NOMO-1 treated with DMSO at 0.1 percent for 48 hours (cell line): ENCODE data around the gene PNPLA4.
A peak's percentile ranks its signal among the peaks of the same experiment; 100 is the strongest.

Experiments used
- DNase-seq: peaks from one replicate; lab custom pipeline; 2025; ENCODE audit not compliant: unreplicated experiment; lab: John Stamatoyannopoulos, UW

PNPLA4 gene

GRCh38 chrX:7927259-7928167, at the start of gene PNPLA4:
Gene PNPLA4, minus strand, starts transcription at chrX:7927413. Its CDS starts 1,294 bp downstream, at chrX:7926119.
- DNase-seq: peak; percentile 92

- no peak for DNase-seq
These were observed 45.4 kb upstream of the PNPLA4 start for GRCh38 chrX:7972586-7972985.

- no peak for DNase-seq
These were observed 43.2 kb upstream of the PNPLA4 start for GRCh38 chrX:7970428-7970827.

- no peak for DNase-seq
These were observed 38.2 kb upstream of the PNPLA4 start for GRCh38 chrX:7965436-7965835.

GRCh38 chrX:7960246-7960645, 33.0 kb upstream of the PNPLA4 start:
- DNase-seq: no peak

GRCh38 chrX:7953446-7953845, 26.2 kb upstream of the PNPLA4 start:
- DNase-seq: no peak

- DNase-seq: peak; percentile 77
These were observed 23.7 kb upstream of the PNPLA4 start for GRCh38 chrX:7950865-7951264.

GRCh38 chrX:7948483-7948882, 21.3 kb upstream of the PNPLA4 start:
- DNase-seq: no peak

GRCh38 chrX:7946960-7947359, 19.7 kb upstream of the PNPLA4 start:
- no peak for DNase-seq

- DNase-seq: no peak
These were observed 16.5 kb upstream of the PNPLA4 start for GRCh38 chrX:7943600-7944245.

- DNase-seq: no peak
These were observed 14.3 kb upstream of the PNPLA4 start for GRCh38 chrX:7941390-7942042.

GRCh38 chrX:7934026-7934425, 6.8 kb upstream of the PNPLA4 start:
- DNase-seq: no peak

GRCh38 chrX:7926914-7927258, 327 bp downstream of the PNPLA4 start:
- peak; percentile 80 for DNase-seq

GRCh38 chrX:7926501-7926900, 712 bp downstream of the PNPLA4 start:
- no peak for DNase-seq

GRCh38 chrX:7925867-7926472, 1.2 kb downstream of the PNPLA4 start:
- peak; percentile 70 for DNase-seq

- DNase-seq: no peak
These were observed 5.5 kb downstream of the PNPLA4 start for GRCh38 chrX:7921750-7922149.

GRCh38 chrX:7908821-7909220, 18.4 kb downstream of the PNPLA4 start:
- DNase-seq: no peak

GRCh38 chrX:7904562-7904961, 22.7 kb downstream of the PNPLA4 start:
- no peak for DNase-seq

GRCh38 chrX:7891928-7892327, 35.3 kb downstream of the PNPLA4 start:
- no peak for DNase-seq

- no peak for DNase-seq
These were observed 37.5 kb downstream of the PNPLA4 start for GRCh38 chrX:7889680-7890079.

- no peak for DNase-seq
These were observed 38.1 kb downstream of the PNPLA4 start for GRCh38 chrX:7889135-7889534.

GRCh38 chrX:7876957-7877356, 50.3 kb downstream of the PNPLA4 start:
- DNase-seq: no peak
